ENCODE data around the gene MRFAP1.

The MRFAP1 gene

GRCh38 chr4:6660430-6660829, 19.9 kb downstream of the MRFAP1 start:
- TF ChIP-seq POLR2AphosphoS5 (IDR thresholded peaks at IDR 0.05; ENCODE audit: low read depth) (no peak), SPI1 (IDR thresholded peaks at IDR 0.05; ENCODE audit: borderline replicate concordance, low read depth) (no peak), GABPA (IDR thresholded peaks at IDR 0.05; ENCODE audit: low read depth) (no peak)
- TF ChIP-seq, protein P1, sequence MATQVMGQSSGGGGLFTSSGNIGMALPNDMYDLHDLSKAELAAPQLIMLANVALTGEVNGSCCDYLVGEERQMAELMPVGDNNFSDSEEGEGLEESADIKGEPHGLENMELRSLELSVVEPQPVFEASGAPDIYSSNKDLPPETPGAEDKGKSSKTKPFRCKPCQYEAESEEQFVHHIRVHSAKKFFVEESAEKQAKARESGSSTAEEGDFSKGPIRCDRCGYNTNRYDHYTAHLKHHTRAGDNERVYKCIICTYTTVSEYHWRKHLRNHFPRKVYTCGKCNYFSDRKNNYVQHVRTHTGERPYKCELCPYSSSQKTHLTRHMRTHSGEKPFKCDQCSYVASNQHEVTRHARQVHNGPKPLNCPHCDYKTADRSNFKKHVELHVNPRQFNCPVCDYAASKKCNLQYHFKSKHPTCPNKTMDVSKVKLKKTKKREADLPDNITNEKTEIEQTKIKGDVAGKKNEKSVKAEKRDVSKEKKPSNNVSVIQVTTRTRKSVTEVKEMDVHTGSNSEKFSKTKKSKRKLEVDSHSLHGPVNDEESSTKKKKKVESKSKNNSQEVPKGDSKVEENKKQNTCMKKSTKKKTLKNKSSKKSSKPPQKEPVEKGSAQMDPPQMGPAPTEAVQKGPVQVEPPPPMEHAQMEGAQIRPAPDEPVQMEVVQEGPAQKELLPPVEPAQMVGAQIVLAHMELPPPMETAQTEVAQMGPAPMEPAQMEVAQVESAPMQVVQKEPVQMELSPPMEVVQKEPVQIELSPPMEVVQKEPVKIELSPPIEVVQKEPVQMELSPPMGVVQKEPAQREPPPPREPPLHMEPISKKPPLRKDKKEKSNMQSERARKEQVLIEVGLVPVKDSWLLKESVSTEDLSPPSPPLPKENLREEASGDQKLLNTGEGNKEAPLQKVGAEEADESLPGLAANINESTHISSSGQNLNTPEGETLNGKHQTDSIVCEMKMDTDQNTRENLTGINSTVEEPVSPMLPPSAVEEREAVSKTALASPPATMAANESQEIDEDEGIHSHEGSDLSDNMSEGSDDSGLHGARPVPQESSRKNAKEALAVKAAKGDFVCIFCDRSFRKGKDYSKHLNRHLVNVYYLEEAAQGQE (IDR thresholded peaks at IDR 0.05; ENCODE audit: insufficient replicate concordance, low read depth), result no peak
- TF ChIP-seq, protein P2, sequence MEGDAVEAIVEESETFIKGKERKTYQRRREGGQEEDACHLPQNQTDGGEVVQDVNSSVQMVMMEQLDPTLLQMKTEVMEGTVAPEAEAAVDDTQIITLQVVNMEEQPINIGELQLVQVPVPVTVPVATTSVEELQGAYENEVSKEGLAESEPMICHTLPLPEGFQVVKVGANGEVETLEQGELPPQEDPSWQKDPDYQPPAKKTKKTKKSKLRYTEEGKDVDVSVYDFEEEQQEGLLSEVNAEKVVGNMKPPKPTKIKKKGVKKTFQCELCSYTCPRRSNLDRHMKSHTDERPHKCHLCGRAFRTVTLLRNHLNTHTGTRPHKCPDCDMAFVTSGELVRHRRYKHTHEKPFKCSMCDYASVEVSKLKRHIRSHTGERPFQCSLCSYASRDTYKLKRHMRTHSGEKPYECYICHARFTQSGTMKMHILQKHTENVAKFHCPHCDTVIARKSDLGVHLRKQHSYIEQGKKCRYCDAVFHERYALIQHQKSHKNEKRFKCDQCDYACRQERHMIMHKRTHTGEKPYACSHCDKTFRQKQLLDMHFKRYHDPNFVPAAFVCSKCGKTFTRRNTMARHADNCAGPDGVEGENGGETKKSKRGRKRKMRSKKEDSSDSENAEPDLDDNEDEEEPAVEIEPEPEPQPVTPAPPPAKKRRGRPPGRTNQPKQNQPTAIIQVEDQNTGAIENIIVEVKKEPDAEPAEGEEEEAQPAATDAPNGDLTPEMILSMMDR (IDR thresholded peaks at IDR 0.05; ENCODE audit: insufficient read depth, low read length), result no peak
- Histone ChIP-seq H3K27ac (replicated peaks) (no peak overlapping the region), H3K27me3 (ENCODE audit: insufficient read depth, poor library complexity, severe bottlenecking) (no peaks in the 10 kb centered on the region), H3K4me3 (replicated peaks; ENCODE audit: insufficient read depth, low read length) (no peak overlapping the region)
- no peak for DNase-seq (ENCODE audit: low read depth in 1 of 2, low spot score in 1 of 2)

- no peak overlapping the region for H3K4me3 ChIP-seq (replicated peaks; ENCODE audit: insufficient read depth, low read length)
- DNase-seq (ENCODE audit: low read depth in 1 of 2, low spot score in 1 of 2), result no peak
- TF ChIP-seq, protein P2 (IDR thresholded peaks at IDR 0.05; ENCODE audit: insufficient read depth, low read length), result no peak
- TF ChIP-seq GABPA (IDR thresholded peaks at IDR 0.05; ENCODE audit: low read depth) (no peak), POLR2AphosphoS5 (IDR thresholded peaks at IDR 0.05; ENCODE audit: low read depth) (no peak), SPI1 (IDR thresholded peaks at IDR 0.05; ENCODE audit: borderline replicate concordance, low read depth) (no peak)
- TF ChIP-seq, protein P1 (IDR thresholded peaks at IDR 0.05; ENCODE audit: insufficient replicate concordance, low read depth), result no peak
- H3K27me3 ChIP-seq (ENCODE audit: insufficient read depth, poor library complexity, severe bottlenecking), result no peaks in the 10 kb centered on the region
- H3K27ac ChIP-seq (replicated peaks), result no peak overlapping the region
These were observed 22.1 kb downstream of the MRFAP1 start for GRCh38 chr4:6662591-6662990.

- H3K4me3 ChIP-seq (replicated peaks; ENCODE audit: insufficient read depth, low read length), result no peak overlapping the region
- H3K27me3 ChIP-seq (ENCODE audit: insufficient read depth, poor library complexity, severe bottlenecking), result no peaks in the 10 kb centered on the region
- TF ChIP-seq, protein P2 (IDR thresholded peaks at IDR 0.05; ENCODE audit: insufficient read depth, low read length), result no peak
- TF ChIP-seq POLR2AphosphoS5 (IDR thresholded peaks at IDR 0.05; ENCODE audit: low read depth), result no peak
- no peak for TF ChIP-seq SPI1 (IDR thresholded peaks at IDR 0.05; ENCODE audit: borderline replicate concordance, low read depth)
- TF ChIP-seq, protein P1 (IDR thresholded peaks at IDR 0.05; ENCODE audit: insufficient replicate concordance, low read depth), result no peak
- TF ChIP-seq GABPA (IDR thresholded peaks at IDR 0.05; ENCODE audit: low read depth), result no peak
- no peak for DNase-seq (ENCODE audit: low read depth in 1 of 2, low spot score in 1 of 2)
- H3K27ac ChIP-seq (replicated peaks), result no peak overlapping the region
These were observed 23.3 kb downstream of the MRFAP1 start for GRCh38 chr4:6663596-6664393.

Measured in HL-60 (cell line).